GM18861 (cell line): ENCODE measurements around the gene ZNF787.

Source experiments
- ATAC-seq: cut with Tn5 transposase; IDR thresholded peaks from one replicate; pipeline ENCODE4 v1.9.1; 2021; ENCODE audit not compliant: unreplicated experiment

ZNF787 gene

GRCh38 chr19:56144831-56145230 is 23.7 kb upstream of the ZNF787 start:
- no peak for ATAC-seq

- no peak for ATAC-seq
Observed at GRCh38 chr19:56144376-56144775, 23.3 kb upstream of the ZNF787 start.

- no peak for ATAC-seq
Observed at GRCh38 chr19:56142897-56143434, 21.9 kb upstream of the ZNF787 start.

- no peak for ATAC-seq
Observed at GRCh38 chr19:56142087-56142787, 21.1 kb upstream of the ZNF787 start.

- ATAC-seq: no peak
Observed at GRCh38 chr19:56141417-56141993, 20.4 kb upstream of the ZNF787 start.

GRCh38 chr19:56140583-56141416 is 19.7 kb upstream of the ZNF787 start, which contains the start of gene ZNF444:
Gene ZNF444 (plus strand): TSS chr19:56141287. CDS start chr19:56146912, 5,625 bp downstream.
- ATAC-seq: peak; percentile 89

GRCh38 chr19:56139847-56140582 is 18.9 kb upstream of the ZNF787 start:
- ATAC-seq: no peak

- ATAC-seq: no peak
Observed at GRCh38 chr19:56138069-56138468, 17.0 kb upstream of the ZNF787 start.

GRCh38 chr19:56137405-56137804 is 16.3 kb upstream of the ZNF787 start:
- no peak for ATAC-seq

GRCh38 chr19:56136362-56136761 is 15.3 kb upstream of the ZNF787 start:
- no peak for ATAC-seq

- ATAC-seq: no peak
Observed at GRCh38 chr19:56134654-56134921, 13.5 kb upstream of the ZNF787 start.

GRCh38 chr19:56133858-56134653 is 13.0 kb upstream of the ZNF787 start:
- ATAC-seq: peak; percentile 48

GRCh38 chr19:56132316-56132822 is 11.3 kb upstream of the ZNF787 start:
- ATAC-seq: no peak

- ATAC-seq: no peak
Observed at GRCh38 chr19:56131651-56132050, 10.6 kb upstream of the ZNF787 start.

- no peak for ATAC-seq
Observed at GRCh38 chr19:56130006-56130405, 8.9 kb upstream of the ZNF787 start.

GRCh38 chr19:56126983-56127780 is 6.1 kb upstream of the ZNF787 start:
- no peak for ATAC-seq

- no peak for ATAC-seq
Observed at GRCh38 chr19:56125806-56126590, 4.9 kb upstream of the ZNF787 start.

- ATAC-seq: no peak
Observed at GRCh38 chr19:56124578-56124977, 3.5 kb upstream of the ZNF787 start.
